GM12865 (cell line): ENCODE measurements around the gene RAD51D.

Experiments
- DNase-seq: peaks from one replicate; pipeline ENCODE4 v3.0.0; 2010; ENCODE audit warnings: low read depth
- H3K4me3 ChIP-seq: 2 replicates; pipeline ENCODE4 v1.5.1; 2011; ENCODE audit warnings: mild to moderate bottlenecking, low read depth, low read length, control low read depth
- TF ChIP-seq, protein P1 (sequence below): IDR thresholded peaks from 2 replicates; pipeline ENCODE4 v1.5.1; 2011; ENCODE audit warnings: low read length, control low read depth, low read depth, inconsistent platforms; ENCODE audit not compliant: insufficient read depth; ENCODE audit errors: missing control alignments

RAD51D gene

DNA sequence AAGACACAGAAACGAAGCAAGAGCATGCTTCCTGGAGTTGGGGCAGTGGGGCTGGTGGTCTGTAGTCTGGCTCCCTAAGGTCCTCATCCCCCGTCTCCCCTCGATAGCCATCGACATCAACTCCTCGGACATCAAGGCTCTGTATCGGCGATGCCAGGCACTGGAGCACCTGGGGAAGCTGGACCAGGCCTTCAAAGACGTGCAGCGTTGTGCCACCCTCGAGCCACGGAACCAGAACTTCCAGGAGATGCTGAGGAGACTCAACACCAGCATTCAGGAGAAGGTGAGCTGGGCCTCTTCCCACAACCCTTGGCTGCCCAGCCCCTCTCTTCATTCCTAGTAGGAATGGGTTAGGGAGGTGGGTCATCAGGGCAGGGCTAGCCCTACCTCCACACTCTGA is 30.3 kb upstream of the RAD51D start:
- no peak overlapping the region for H3K4me3 ChIP-seq
- TF ChIP-seq, protein P1, sequence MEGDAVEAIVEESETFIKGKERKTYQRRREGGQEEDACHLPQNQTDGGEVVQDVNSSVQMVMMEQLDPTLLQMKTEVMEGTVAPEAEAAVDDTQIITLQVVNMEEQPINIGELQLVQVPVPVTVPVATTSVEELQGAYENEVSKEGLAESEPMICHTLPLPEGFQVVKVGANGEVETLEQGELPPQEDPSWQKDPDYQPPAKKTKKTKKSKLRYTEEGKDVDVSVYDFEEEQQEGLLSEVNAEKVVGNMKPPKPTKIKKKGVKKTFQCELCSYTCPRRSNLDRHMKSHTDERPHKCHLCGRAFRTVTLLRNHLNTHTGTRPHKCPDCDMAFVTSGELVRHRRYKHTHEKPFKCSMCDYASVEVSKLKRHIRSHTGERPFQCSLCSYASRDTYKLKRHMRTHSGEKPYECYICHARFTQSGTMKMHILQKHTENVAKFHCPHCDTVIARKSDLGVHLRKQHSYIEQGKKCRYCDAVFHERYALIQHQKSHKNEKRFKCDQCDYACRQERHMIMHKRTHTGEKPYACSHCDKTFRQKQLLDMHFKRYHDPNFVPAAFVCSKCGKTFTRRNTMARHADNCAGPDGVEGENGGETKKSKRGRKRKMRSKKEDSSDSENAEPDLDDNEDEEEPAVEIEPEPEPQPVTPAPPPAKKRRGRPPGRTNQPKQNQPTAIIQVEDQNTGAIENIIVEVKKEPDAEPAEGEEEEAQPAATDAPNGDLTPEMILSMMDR: no peak
- DNase-seq: no peak

DNA sequence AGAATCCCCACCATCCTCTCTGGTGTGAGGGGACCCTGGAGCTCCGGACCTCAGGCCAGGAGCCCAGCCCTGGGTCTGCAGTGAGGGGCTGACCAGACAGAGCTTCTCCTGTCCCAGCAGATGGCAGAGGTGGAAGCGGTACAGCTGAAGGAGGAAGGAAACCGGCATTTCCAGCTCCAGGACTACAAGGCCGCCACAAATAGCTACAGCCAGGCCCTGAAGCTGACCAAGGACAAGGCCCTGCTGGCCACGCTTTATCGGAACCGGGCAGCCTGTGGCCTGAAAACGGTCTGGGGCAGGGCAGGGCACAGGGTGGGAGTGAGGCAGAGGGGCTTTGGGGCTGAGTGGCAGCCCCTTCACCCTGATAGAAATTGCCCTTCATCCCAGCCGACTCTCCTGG is 28.5 kb upstream of the RAD51D start:
- no peak for DNase-seq
- TF ChIP-seq, protein P1: no peak
- no peak overlapping the region for H3K4me3 ChIP-seq

GRCh38 chr17:35147375-35147905 is 27.8 kb upstream of the RAD51D start, which contains the start of gene UNC45B:
Gene UNC45B (plus strand): TSS chr17:35147817. CDS start chr17:35148264, 447 bp downstream.
- no peak for DNase-seq
- TF ChIP-seq, protein P1: no peak
- no peak within 1 kb of the TSS for H3K4me3 ChIP-seq

GRCh38 chr17:35146214-35146833 is 26.7 kb upstream of the RAD51D start:
- H3K4me3 ChIP-seq: no peak overlapping the region
- DNase-seq: no peak
- TF ChIP-seq, protein P1: no peak

DNA sequence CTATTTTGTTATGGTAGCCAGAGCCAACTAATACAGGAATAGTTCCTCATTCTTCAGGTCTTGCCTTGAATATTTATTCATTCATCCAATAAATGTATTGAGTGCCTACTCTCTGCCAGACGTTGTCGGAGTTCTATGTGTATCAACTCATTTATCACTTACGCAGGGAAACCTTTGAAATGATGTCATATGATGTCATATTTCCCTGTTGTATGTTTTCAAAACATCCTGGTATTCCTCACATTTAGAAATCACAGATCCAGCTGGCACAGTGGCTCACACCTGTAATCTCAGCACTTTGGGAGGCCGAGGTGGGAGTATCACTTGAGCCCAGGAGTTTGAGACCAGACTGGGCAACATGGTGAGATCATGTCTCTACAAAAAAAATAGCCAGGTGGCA is 25.2 kb upstream of the RAD51D start:
- DNase-seq: no peak
- TF ChIP-seq, protein P1: no peak
- no peak overlapping the region for H3K4me3 ChIP-seq

GRCh38 chr17:35142467-35142796 is 22.8 kb upstream of the RAD51D start:
- peak overlapping the region; percentile 96; the same call in 1 of the 2 replicates for H3K4me3 ChIP-seq
- TF ChIP-seq, protein P1: no peak
- no peak for DNase-seq
